ENCODE data around the gene IDH2.

DNA sequence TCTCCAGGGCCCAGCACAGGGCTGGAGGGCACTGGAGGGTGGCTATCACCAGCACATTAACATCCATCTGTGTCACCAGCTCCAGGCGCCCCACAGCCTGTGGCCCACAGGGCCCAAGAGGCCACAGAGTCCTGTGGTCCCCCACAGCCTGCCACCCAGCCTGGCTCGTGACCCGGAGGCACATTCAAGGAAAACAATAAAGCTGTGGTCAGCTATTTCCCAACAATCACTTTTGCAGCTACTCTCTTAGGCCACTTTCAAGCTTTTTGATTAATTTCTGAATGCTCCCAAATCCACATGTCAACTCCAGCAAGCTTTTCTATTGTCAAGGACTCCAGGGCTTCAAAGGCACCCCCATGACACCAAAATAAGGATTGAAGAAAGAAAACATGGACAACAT is 16.7 kb downstream of the IDH2 start:
- TF ChIP-seq, protein P1, sequence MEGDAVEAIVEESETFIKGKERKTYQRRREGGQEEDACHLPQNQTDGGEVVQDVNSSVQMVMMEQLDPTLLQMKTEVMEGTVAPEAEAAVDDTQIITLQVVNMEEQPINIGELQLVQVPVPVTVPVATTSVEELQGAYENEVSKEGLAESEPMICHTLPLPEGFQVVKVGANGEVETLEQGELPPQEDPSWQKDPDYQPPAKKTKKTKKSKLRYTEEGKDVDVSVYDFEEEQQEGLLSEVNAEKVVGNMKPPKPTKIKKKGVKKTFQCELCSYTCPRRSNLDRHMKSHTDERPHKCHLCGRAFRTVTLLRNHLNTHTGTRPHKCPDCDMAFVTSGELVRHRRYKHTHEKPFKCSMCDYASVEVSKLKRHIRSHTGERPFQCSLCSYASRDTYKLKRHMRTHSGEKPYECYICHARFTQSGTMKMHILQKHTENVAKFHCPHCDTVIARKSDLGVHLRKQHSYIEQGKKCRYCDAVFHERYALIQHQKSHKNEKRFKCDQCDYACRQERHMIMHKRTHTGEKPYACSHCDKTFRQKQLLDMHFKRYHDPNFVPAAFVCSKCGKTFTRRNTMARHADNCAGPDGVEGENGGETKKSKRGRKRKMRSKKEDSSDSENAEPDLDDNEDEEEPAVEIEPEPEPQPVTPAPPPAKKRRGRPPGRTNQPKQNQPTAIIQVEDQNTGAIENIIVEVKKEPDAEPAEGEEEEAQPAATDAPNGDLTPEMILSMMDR (IDR thresholded peaks at IDR 0.05; ENCODE audit: low read depth, low read length): no peak
- no peak for TF ChIP-seq POLR2A (IDR thresholded peaks at IDR 0.05; ENCODE audit: extremely low read depth, insufficient read length)
- TF ChIP-seq, protein P2, sequence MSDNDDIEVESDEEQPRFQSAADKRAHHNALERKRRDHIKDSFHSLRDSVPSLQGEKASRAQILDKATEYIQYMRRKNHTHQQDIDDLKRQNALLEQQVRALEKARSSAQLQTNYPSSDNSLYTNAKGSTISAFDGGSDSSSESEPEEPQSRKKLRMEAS (IDR thresholded peaks at IDR 0.05; ENCODE audit: low read depth, low read length): no peak

Data from NB4 (cell line).